Measurements from ENCODE around the gene MACROD2. TPM values are rescaled to one million over a fixed set of nuclear protein-coding genes. Genes with fewer than 3 reads are reported as not detected.

Gene MACROD2
- total RNA-seq, 4 donors from 2014 or later = 8.7 to 17.8 (median 10.8) TPM

- WGBS, 2 donors = 94 to 95% methylated on average over 2 of the region's 2 CpGs
- TF ChIP-seq, protein P1, sequence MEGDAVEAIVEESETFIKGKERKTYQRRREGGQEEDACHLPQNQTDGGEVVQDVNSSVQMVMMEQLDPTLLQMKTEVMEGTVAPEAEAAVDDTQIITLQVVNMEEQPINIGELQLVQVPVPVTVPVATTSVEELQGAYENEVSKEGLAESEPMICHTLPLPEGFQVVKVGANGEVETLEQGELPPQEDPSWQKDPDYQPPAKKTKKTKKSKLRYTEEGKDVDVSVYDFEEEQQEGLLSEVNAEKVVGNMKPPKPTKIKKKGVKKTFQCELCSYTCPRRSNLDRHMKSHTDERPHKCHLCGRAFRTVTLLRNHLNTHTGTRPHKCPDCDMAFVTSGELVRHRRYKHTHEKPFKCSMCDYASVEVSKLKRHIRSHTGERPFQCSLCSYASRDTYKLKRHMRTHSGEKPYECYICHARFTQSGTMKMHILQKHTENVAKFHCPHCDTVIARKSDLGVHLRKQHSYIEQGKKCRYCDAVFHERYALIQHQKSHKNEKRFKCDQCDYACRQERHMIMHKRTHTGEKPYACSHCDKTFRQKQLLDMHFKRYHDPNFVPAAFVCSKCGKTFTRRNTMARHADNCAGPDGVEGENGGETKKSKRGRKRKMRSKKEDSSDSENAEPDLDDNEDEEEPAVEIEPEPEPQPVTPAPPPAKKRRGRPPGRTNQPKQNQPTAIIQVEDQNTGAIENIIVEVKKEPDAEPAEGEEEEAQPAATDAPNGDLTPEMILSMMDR (IDR thresholded peaks at IDR 0.05) = no peak
- TF ChIP-seq POLR2A (IDR thresholded peaks at IDR 0.05) = no peak
- intact Hi-C loops (cut with DNase I) = no loop called here
- Histone ChIP-seq H3K27ac (no peak overlapping the region), H3K4me1 (no peaks in the 10 kb centered on the region), H3K9me3 (no peaks in the 10 kb centered on the region), H3K36me3 (no peaks in the 10 kb centered on the region), H3K27me3 (no peaks in the 10 kb centered on the region), H3K4me3 (replicated peaks in 1 of 3) (no peak overlapping the region)
- DNase-seq = no peak
Measured at GRCh38 chr20:14556206-14556605, 560.9 kb downstream of the MACROD2 start.

DNA sequence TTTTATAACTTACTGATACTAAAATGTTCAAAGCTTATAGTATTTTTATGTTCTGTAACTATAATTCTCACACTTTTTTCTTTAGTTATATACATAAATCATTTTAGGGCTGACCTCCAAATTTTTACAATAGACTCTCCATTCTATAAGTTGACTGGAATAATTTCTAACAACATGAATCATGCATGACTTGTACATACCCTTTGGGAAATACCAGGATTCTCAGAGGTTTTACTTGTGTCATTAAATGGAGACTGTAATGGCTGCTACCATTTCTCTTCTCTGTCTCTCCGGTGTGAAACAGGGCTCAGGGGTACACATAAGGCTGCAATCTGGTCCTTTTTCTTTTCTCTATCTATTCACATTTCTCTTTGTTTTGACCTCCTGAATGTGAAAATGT, 564.3 kb downstream of the MACROD2 start:
- Histone ChIP-seq H3K27me3 (no peaks in the 10 kb centered on the region), H3K9me3 (no peaks in the 10 kb centered on the region), H3K27ac (no peak overlapping the region), H3K36me3 (no peaks in the 10 kb centered on the region), H3K4me3 (replicated peaks in 1 of 3) (no peak overlapping the region), H3K4me1 (no peaks in the 10 kb centered on the region)
- 80 to 84% methylated on average over 1 of the region's 1 CpG for WGBS, 2 donors
- intact Hi-C loops (cut with DNase I) = no loop called here
- no peak for TF ChIP-seq POLR2A (IDR thresholded peaks at IDR 0.05)
- TF ChIP-seq, protein P1 (IDR thresholded peaks at IDR 0.05) = no peak
- no peak for DNase-seq

- no peak for DNase-seq
- Histone ChIP-seq H3K9me3 (no peaks in the 10 kb centered on the region), H3K36me3 (no peaks in the 10 kb centered on the region), H3K27me3 (no peaks in the 10 kb centered on the region), H3K4me1 (no peaks in the 10 kb centered on the region), H3K4me3 (replicated peaks in 1 of 3) (no peak overlapping the region), H3K27ac (no peak overlapping the region)
- TF ChIP-seq, protein P1 (IDR thresholded peaks at IDR 0.05) = peak in 3 of 6 experiments; percentile 6 to 22 (median 20)
- no peak for TF ChIP-seq POLR2A (IDR thresholded peaks at IDR 0.05)
- intact Hi-C loops (cut with DNase I) = no loop called here
- WGBS, 2 donors = 77 to 81% methylated on average over 6 of the region's 6 CpGs
Measured at GRCh38 chr20:14561741-14562221, 566.5 kb downstream of the MACROD2 start.

GRCh38 chr20:14562981-14563380, 567.7 kb downstream of the MACROD2 start:
- no peak for DNase-seq
- no peak overlapping the region for H3K27ac ChIP-seq
- no peaks in the 10 kb centered on the region for H3K9me3 ChIP-seq
- H3K4me1 ChIP-seq = no peaks in the 10 kb centered on the region
- H3K36me3 ChIP-seq = no peaks in the 10 kb centered on the region
- H3K4me3 ChIP-seq (replicated peaks in 1 of 3) = no peak overlapping the region
- intact Hi-C loops (cut with DNase I) = no loop called here
- TF ChIP-seq POLR2A (IDR thresholded peaks at IDR 0.05) = no peak
- TF ChIP-seq, protein P1 (IDR thresholded peaks at IDR 0.05) = no peak
- H3K27me3 ChIP-seq = no peaks in the 10 kb centered on the region
- 85 to 88% methylated on average over 2 of the region's 2 CpGs for WGBS, 2 donors

DNA sequence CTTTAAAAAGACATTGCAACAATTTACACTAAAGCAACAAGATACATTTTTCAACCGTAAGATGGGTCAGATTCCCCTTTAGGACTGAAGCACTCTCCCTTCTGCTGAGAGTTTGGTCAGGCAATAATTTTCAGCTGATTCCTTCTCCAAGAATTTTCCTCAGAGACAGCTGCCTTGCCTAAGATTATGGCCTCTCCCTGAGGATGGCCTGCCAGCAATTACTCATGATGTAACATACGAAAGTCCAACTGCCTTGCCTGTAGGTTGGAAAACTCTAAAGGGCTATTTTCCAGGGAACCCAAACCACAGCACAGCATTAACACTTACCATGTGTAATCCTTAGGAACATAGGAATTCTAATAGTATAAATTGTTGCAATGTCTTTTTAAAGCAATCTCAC, 571.2 kb downstream of the MACROD2 start:
- H3K4me3 ChIP-seq (replicated peaks in 1 of 3) = no peak overlapping the region
- no peak overlapping the region for H3K27ac ChIP-seq
- DNase-seq = no peak
- H3K9me3 ChIP-seq = no peaks in the 10 kb centered on the region
- no peaks in the 10 kb centered on the region for H3K4me1 ChIP-seq
- WGBS, 2 donors = 79 to 91% methylated on average over 2 of the region's 2 CpGs
- H3K27me3 ChIP-seq = no peaks in the 10 kb centered on the region
- TF ChIP-seq, protein P1 (IDR thresholded peaks at IDR 0.05) = no peak
- no peak for TF ChIP-seq POLR2A (IDR thresholded peaks at IDR 0.05)
- no peaks in the 10 kb centered on the region for H3K36me3 ChIP-seq
- intact Hi-C loops (cut with DNase I) = no loop called here
